Measurements from ENCODE around the gene MLLT1.

Gene MLLT1

GRCh38 chr19:6273701-6274601 is 5.8 kb downstream of the MLLT1 start:
- no peak for DNase-seq

DNA sequence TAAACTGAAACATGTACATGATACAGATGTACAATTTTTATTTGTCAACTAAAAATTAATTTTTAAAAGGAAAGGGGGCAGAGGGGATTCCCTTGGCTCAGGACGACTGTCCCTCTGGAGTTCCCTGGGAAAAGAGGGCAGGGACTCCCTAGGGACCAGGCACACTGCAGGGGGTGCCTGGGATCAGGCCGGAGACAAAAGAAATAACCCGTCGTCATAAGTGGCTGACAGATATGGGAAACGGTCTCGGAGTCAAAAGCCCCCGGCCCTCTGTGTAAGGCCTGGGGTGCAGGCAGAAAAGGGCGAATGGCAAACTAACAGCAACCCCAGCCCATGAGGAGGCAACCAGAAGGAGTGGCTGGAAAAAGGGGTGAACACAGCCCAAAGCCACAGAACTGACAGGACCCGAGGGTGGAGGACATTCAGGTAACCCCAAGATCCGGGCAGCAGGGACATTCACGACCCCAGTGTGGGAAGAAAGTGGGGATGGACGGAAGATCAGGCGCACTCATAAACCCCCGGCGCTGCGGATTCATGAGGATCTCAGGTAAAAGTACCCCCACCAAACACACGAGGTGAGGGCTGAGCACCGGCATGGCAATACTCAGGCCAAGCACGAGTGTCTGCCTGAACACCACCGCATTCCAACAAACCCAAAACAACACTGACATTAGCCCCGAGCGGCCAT is 6.7 kb downstream of the MLLT1 start:
- no peak for DNase-seq

DNA sequence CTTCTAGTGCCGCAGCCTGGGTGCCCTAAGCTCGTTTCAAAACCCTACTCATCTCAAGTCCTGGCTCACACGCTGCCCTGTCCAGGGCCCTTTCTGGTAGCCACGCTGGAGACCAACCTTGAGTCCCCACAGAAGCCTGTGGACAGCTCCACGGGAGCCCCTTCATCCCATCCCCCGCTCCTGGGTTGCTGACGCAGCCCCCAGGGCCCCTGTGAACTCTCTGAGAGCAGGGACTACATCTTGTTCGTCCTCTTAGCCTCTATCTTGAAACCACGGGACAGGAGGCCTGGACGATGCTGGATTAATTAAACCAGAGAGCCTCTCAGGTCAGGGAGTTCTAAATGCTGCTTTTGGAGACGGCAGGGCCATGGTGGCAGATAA is 7.4 kb downstream of the MLLT1 start:
- DNase-seq: no peak

DNA sequence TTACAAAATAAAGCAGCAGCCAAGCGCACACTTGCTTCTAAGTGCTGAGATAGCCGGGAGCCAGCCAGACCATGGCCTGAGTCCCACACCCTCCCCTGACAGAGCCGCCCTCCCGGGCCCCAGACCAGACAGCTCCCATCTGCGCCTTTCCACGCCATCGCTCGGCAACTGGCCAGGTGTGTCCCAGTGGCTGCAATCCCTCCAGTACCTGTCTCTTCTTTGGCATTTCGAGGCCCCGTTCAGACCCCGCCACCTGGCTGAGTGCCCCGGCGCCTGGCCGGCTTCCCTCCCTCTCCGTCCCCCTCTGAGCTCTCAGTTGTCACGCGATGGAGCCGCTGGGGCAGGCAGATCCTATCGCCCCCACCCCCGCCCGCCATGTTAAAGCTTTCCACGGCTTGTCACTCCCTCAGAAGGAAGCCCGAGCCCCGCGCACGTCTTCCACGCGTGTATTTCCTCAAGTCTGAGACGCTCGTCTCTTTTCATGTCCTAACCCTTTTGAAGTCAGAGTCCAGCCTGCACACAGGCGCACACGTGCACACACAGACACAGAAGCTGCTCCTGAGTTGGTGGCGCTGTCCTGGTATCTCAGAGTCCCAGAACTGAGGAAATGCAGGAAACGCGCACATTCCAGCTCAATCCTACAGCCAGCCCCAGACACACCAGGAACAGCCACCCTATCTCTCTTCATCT is 7.9 kb downstream of the MLLT1 start:
- no peak for DNase-seq

DNA sequence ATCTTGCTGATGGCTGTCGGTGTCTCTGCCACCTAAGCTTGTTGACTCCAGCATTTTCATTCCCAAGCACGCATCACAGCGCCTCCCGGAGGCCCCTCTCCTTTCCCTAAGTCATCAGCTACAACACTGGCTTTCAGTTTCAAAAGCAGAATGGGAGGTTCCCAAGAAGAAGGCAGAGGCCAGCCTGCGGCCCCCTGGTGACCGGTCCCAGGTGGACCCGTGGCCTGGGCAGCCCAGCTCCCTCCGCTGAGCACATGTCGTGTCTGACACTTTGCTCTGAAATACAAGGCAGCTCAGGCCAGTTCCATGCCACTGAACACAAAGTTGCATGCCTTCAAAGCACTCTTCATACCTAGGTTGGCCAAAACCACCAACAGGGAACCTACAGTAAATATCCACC is 8.5 kb downstream of the MLLT1 start:
- DNase-seq: no peak

DNA sequence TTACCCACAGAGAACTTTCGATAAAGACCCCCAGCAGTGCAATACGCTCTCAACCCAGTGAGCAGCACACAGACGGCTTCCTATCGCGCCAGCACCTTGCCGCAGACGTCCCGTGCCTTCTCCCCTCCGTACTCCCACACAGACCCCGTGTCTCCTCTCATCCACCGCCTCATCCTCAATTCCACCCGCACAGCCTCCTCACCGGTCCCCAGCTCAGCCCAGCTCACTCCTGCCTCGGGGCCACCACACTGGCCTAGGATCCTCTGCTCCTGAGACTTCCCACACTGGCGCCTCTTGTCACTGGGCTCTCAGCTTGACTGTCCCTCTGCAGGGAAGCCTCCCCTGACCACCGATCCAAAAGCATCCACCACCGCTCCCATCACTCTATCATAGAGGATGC is 9.0 kb downstream of the MLLT1 start:
- DNase-seq: no peak

DNA sequence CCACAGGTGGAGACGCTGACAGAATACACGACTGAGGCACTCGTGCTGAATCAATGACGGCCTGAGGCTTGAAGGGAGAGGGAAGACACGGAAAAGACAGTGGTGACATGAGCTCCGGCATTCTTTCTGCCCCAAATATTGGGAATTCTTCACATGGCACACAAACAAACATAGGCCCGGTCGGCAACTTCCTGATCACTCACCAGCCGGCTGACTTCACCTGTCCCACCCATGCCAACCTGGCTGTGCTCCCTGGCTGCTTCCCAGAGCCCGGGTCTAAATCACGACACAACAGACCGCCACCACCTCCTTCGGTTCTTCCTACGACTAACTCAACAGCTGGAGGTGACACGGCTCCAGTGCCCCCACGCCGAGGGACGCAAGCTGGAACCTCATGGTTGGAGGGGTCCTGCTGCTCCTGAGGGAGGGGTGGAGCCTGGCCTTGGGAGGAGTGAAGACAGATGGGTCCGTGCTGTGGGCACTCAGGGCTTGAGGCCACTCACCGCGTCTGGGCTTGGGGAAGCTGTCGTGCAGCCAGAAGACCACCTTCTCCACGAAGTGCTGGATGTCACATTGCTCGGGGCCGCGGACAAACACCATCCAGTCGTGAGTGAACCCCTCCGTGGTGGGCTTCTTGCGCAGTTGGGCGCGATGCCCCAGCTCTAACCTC is 9.6 kb downstream of the MLLT1 start:
- DNase-seq: no peak

- DNase-seq: no peak
Observed at GRCh38 chr19:6269101-6269886, 10.5 kb downstream of the MLLT1 start.

DNA sequence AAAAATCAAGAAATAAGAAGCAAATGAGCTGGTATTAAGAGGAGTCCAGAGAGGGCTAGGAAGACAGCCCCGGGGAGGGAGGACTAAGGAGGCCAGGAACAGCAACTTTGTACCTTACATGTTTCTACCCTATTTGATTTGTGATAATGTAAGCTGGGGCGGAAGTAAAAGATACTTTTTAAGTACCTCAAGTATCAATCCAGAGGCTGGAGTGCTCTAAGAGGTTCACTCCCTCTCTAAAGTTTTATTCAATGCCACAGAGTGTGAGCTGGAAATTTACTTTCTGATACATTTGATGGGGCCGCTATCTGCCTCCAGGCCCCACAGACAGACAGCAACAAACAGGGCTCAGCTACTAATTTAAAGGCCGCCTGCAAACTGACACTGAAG is 11.4 kb downstream of the MLLT1 start:
- no peak for DNase-seq

GRCh38 chr19:6267552-6268381 is 12.0 kb downstream of the MLLT1 start:
- DNase-seq: no peak

DNA sequence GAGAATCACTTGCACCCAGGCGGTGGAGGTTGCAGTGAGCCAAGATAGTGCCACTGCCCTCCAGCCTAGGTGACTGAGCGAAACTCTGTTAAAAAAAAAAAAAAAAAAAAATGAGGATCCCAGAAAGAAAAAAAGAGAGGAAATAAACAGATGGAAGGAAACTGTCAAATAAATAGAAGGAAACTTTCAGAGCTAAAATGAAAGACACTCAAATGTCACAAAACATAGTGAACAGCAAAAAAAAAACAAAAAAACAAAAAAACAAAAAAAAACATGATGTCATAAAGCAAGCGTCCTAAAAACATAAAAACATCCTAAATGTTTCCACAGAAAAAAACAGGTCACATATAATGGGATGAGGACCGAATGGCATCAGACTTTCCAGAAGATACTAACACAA is 15.0 kb downstream of the MLLT1 start:
- DNase-seq: no peak

- no peak for DNase-seq
Observed at GRCh38 chr19:6263735-6264444, 15.9 kb downstream of the MLLT1 start.

- DNase-seq: no peak
Observed at GRCh38 chr19:6263306-6263705, 16.5 kb downstream of the MLLT1 start.

DNA sequence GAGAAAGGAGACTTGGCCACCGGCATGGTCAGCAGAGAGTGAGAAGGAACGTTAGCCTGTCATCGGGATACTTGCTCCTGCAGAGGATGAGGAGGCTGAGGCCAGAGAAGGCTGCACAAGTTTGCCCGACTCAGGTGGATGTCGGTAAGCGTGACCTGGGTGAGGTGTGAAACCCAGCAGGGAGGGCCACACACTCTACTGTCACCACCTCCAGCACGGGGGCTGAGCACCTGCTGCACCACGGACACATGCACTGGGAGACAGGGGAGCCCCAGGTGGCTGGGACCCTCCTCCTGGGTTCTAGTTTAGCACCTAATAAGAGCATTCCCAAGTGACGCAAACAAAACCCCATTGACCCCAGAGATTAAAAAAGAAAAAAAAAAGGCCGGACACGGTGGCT is 17.3 kb downstream of the MLLT1 start:
- DNase-seq: no peak

DNA sequence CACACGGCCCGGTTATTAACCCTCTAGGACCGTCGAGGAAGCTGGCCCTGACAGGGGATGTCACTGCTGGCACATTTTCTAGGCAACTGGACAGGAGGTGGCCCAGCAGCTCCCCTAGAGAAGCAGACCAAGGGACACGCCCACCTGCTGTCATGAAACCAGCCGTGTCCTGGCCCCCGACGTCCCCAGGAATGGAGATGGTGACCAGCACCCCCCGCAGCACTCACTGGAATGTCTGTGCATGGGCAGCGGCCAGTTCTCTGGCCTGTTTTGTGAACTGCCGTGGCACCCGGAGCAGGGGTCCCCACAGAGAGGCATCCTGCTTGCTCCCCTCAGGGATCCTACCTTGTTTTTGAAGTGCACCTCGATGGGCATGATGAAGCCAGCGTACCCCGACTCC is 17.9 kb downstream of the MLLT1 start:
- no peak for DNase-seq

DNA sequence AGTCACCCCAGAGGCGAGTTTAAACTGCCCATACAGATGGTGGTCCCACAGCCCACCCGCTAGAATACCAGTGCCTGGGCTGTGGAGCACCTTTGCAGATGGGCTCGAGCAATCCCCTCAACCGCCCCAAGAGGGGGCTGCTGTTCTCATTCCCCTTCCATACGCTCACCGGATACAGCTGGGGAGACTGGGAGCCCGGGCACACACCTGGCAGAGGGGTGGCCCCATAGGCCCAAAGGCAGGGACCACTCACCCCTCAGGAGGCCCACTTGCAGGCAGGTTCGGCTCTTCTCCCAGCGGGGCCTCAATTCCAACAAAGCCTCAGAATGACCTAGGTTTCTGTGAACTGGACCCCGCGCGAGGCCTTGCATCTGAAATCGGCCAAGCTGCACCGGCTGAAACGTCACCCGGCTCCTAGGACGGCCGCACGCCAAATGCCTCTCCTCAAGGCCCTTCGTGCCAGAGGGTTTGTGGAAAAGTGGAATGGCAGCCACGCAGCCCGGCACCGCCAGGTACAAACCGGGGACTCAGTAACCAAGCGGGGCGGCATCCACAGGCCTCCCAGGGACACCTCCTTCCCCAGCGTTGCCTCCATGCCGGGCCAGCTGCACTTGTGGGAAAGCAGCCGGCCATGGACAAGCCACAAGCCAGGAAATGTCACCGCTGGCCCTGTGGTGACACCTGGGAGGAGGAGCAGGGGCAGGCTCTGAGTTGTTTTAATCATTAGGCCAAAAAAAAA is 18.7 kb downstream of the MLLT1 start:
- DNase-seq: no peak

DNA sequence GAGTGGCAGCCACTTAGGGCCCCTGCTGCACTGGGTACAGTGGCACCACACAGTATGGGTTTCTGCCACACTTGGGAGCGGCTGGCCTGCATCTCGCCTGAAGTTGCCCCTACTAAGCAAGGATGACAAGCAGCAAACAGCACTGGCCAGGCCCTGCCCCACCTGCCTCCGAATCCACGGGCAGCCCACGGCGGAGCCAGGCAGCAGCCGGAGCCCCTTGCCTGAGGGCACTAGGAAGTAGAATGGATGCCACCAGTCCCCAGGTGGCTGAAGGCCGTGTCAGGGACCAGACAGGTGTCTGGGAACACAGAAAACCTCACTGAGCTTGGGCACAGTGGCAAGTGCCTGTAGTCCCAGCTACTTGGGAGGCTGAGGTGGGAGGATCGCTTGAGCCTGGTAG is 19.4 kb downstream of the MLLT1 start:
- DNase-seq: no peak

GRCh38 chr19:6259312-6259861 is 20.4 kb downstream of the MLLT1 start:
- DNase-seq: no peak

GRCh38 chr19:6258812-6259311 is 20.9 kb downstream of the MLLT1 start:
- no peak for DNase-seq

Data from GDM1 (cell line).